ENCODE results near the gene SLC24A1. TPM values are rescaled to one million over a fixed set of nuclear protein-coding genes. Genes with fewer than 3 reads are reported as not detected.

SLC24A1 gene
- 1.7 and 3.8 TPM in 2 replicates for polyA plus RNA-seq

GRCh38 chr15:65621638-65622037, at the start of gene SLC24A1:
Gene SLC24A1, plus strand, starts transcription at chr15:65621938. Its CDS starts 2,143 bp downstream, at chr15:65624081.

DNA sequence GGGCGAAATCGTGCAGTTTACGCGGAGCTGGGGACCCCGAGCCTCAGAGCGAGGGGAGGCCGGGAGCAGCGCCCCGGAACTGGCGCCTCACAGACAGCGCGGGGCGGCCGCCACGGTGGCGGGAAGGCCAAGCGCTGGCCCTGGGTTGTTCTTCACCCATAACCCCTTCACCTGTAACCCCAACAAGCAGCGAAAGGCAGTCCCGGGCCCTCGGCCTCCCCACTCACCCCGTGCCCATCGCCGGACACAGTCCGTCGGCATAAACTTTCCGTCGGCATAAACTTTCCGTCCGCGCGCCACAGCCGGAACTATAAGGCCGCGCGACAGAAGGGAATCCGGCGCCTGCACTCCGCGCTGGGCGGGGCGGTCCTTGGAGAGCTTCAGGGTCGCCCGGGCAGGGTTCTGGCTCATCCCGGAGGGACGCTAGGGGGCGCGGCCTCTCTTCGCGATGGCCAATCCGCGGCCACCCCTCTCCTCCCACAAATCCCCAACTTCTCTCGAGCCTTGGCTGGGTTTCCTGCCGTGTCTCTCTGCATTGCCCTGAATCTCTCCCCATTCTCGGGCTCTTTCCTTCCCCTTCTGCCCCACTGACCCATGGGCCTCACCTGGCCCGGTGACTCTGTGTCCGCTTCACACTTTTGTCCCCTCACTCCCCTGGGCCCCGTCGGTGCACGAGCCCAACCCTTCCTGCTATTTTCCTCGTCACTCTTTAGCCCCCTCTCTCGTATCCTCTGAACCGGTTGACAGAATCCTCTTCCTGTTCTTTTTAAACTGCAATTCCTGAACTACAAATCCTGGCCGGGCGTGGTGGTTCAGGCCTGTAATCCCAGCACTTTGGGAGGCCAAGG, 10.6 kb upstream of the SLC24A1 start, which contains the start of gene INTS14:
Gene INTS14, minus strand, starts transcription at position 261 of the 848 bp plus-strand sequence. CDS start 3,751 bp downstream, outside the sequence.

Other genes with a start within 250 kb of the SLC24A1 start
- not detected in 2 replicates for gene IGDCC3, start 243.9 kb upstream of the SLC24A1 start, polyA plus RNA-seq
- gene IGDCC4, start 199.0 kb upstream of the SLC24A1 start, polyA plus RNA-seq, result 1.2 and 1.6 TPM in 2 replicates
- gene DPP8, start 104.2 kb upstream of the SLC24A1 start, polyA plus RNA-seq, result 114 and 122 TPM in 2 replicates
- 150 and 158 TPM in 2 replicates for gene HACD3, start 91.5 kb upstream of the SLC24A1 start, polyA plus RNA-seq
- 5.4 and 14.1 TPM in 2 replicates for gene INTS14, start 10.8 kb upstream of the SLC24A1 start, polyA plus RNA-seq
- gene DENND4A, start 170.4 kb downstream of the SLC24A1 start, polyA plus RNA-seq, result 20.6 and 21.3 TPM in 2 replicates
- 339 and 419 TPM in 2 replicates for gene RAB11A, start 247.6 kb downstream of the SLC24A1 start, polyA plus RNA-seq

All from Purkinje cell (primary cell).